ENCODE measurements around the gene PEG3. TPM values are rescaled to one million over a fixed set of nuclear protein-coding genes. Genes with fewer than 3 reads are reported as not detected.

Gene PEG3
- total RNA-seq, 2 donors from 2014 or later: not detected

DNA sequence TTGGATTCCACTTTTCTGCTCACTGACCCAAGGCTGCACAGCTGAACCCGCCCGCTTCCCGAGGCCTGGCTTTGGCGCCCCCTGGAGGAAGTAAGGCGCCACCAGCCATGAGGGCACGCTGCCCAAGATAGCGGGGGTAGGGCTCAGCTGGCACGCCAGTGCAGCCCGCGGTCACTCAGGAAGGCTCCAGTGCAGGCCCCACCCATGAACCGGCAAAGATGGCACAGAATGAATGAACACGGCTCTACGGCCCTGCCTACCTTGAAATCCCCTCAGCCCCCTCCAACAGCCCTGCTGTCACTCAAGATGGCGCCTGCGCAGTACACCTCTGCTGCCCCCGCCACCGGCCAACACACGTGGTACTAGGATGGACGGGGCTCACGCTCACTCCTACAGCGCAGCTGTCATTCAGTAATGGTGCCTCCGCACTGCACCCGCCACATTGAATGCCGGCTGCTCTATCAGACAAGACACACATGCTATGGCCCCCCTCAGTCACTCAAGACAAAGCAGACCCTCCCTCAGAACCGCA, 3.0 kb downstream of the PEG3 start:
- Mint-ChIP-seq H3K4me3 (no peak overlapping the region), H3K27me3 (ENCODE audit: insufficient read depth) (peaks cover 1% of the 10 kb centered on the region), H3K9me3 (peaks cover 72% of the 10 kb centered on the region), H3K4me1 (no peaks in the 10 kb centered on the region), H3K27ac (no peak overlapping the region), H3K36me3 (ENCODE audit: low read depth) (peaks cover 5% of the 10 kb centered on the region)
- Histone ChIP-seq H3K4me1 (ENCODE audit: control insufficient read depth, insufficient read depth, low read length) (no peaks in the 10 kb centered on the region), H3K9ac (ENCODE audit: extremely low read depth, low read length, poor library complexity, severe bottlenecking) (no peak overlapping the region), H3K36me3 (ENCODE audit: control insufficient read depth, insufficient read depth, low read length) (no peaks in the 10 kb centered on the region), H3K27me3 (ENCODE audit: control insufficient read depth, insufficient read depth, low read length, poor library complexity, severe bottlenecking) (no peaks in the 10 kb centered on the region), H3K4me3 (ENCODE audit: low read length) (no peak overlapping the region), H3K9me3 (ENCODE audit: control insufficient read depth, low read length) (peaks cover 88% of the 10 kb centered on the region), H3K27ac (ENCODE audit: low read depth, low read length) (no peak overlapping the region)
- 86 to 90% methylated on average over 17 to 25 of the region's 25 CpGs for WGBS, 2 experiments (ENCODE audit: insufficient coverage in 1 of 2, insufficient read length in 1 of 2)
- no peak for DNase-seq
- TF ChIP-seq, protein P1, sequence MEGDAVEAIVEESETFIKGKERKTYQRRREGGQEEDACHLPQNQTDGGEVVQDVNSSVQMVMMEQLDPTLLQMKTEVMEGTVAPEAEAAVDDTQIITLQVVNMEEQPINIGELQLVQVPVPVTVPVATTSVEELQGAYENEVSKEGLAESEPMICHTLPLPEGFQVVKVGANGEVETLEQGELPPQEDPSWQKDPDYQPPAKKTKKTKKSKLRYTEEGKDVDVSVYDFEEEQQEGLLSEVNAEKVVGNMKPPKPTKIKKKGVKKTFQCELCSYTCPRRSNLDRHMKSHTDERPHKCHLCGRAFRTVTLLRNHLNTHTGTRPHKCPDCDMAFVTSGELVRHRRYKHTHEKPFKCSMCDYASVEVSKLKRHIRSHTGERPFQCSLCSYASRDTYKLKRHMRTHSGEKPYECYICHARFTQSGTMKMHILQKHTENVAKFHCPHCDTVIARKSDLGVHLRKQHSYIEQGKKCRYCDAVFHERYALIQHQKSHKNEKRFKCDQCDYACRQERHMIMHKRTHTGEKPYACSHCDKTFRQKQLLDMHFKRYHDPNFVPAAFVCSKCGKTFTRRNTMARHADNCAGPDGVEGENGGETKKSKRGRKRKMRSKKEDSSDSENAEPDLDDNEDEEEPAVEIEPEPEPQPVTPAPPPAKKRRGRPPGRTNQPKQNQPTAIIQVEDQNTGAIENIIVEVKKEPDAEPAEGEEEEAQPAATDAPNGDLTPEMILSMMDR (conservative IDR thresholded peaks at IDR 0.05): no peak

DNA sequence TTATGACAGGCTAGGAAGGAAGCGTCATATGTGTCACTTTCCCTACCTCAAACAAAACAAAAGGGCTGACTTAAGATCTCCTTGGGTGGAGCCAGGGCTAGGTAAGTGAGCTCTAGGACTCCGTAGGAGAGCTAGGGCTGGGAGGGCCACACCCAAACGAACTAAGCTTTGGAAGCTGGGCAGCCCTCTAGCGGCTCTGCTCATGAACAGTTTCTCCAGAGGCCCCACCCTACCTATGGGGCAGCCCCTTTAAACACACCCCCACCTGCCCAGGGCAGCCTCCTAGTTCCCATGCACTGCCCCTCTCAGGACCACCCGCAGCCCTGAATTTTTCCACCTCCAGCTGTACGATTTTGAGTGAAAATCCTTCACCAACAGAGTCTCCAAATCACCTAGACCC, 3.5 kb downstream of the PEG3 start:
- 78 to 83% methylated on average over 4 to 6 of the region's 6 CpGs for WGBS, 2 experiments (ENCODE audit: insufficient coverage in 1 of 2, insufficient read length in 1 of 2)
- H3K4me1 ChIP-seq (ENCODE audit: control insufficient read depth, insufficient read depth, low read length): no peaks in the 10 kb centered on the region
- peaks cover 88% of the 10 kb centered on the region for H3K9me3 ChIP-seq (ENCODE audit: control insufficient read depth, low read length)
- Mint-ChIP-seq H3K9me3 (peaks cover 78% of the 10 kb centered on the region), H3K4me3 (no peak overlapping the region), H3K27me3 (ENCODE audit: insufficient read depth) (peaks cover 1% of the 10 kb centered on the region), H3K4me1 (no peaks in the 10 kb centered on the region), H3K36me3 (ENCODE audit: low read depth) (peaks cover 5% of the 10 kb centered on the region), H3K27ac (no peak overlapping the region)
- no peaks in the 10 kb centered on the region for H3K36me3 ChIP-seq (ENCODE audit: control insufficient read depth, insufficient read depth, low read length)
- no peak overlapping the region for H3K4me3 ChIP-seq (ENCODE audit: low read length)
- no peaks in the 10 kb centered on the region for H3K27me3 ChIP-seq (ENCODE audit: control insufficient read depth, insufficient read depth, low read length, poor library complexity, severe bottlenecking)
- no peak overlapping the region for H3K27ac ChIP-seq (ENCODE audit: low read depth, low read length)
- no peak for DNase-seq
- H3K9ac ChIP-seq (ENCODE audit: extremely low read depth, low read length, poor library complexity, severe bottlenecking): no peak overlapping the region
- TF ChIP-seq, protein P1 (conservative IDR thresholded peaks at IDR 0.05): no peak

DNA sequence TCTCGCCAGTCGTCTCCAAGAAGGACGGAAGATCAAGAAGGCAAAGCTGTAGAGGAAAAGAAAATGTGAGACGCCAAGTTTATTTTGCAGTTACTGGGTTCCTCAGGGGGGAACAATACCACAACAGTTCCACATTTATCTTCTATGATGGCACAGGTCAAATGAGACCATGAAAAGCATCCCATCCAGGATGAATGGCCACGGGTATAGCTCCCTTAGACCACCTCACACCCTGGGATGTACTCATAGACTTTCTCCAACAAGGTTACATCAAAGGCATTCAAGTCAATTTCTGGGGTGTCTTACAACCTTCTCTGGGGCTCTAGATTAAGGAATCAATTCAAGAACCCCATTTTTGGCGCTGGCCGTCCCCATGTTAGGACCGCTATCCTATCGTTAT, 4.5 kb downstream of the PEG3 start:
- TF ChIP-seq, protein P1 (conservative IDR thresholded peaks at IDR 0.05): no peak
- Mint-ChIP-seq H3K36me3 (ENCODE audit: low read depth) (peaks cover 5% of the 10 kb centered on the region), H3K4me1 (no peaks in the 10 kb centered on the region), H3K9me3 (peaks cover 82% of the 10 kb centered on the region), H3K27me3 (ENCODE audit: insufficient read depth) (peaks cover 1% of the 10 kb centered on the region), H3K27ac (no peak overlapping the region), H3K4me3 (no peak overlapping the region)
- no peak for DNase-seq
- Histone ChIP-seq H3K27ac (ENCODE audit: low read depth, low read length) (no peak overlapping the region), H3K4me1 (ENCODE audit: control insufficient read depth, insufficient read depth, low read length) (no peaks in the 10 kb centered on the region), H3K4me3 (ENCODE audit: low read length) (no peak overlapping the region), H3K9me3 (ENCODE audit: control insufficient read depth, low read length) (peaks cover 85% of the 10 kb centered on the region), H3K36me3 (ENCODE audit: control insufficient read depth, insufficient read depth, low read length) (no peaks in the 10 kb centered on the region), H3K9ac (ENCODE audit: extremely low read depth, low read length, poor library complexity, severe bottlenecking) (no peak overlapping the region), H3K27me3 (ENCODE audit: control insufficient read depth, insufficient read depth, low read length, poor library complexity, severe bottlenecking) (no peaks in the 10 kb centered on the region)
- 66 to 74% methylated on average over 6 to 9 of the region's 9 CpGs for WGBS, 2 experiments (ENCODE audit: insufficient coverage in 1 of 2, insufficient read length in 1 of 2)

Data from endodermal cell (in vitro differentiated cells).